ENCODE data around the gene GTPBP1. TPM values are rescaled to one million over a fixed set of nuclear protein-coding genes. Genes with fewer than 3 reads are reported as not detected.

GTPBP1 gene
- polyA plus RNA-seq, 1 of the 3 experiments (the other 2 are of a cell fraction) = 15.2 TPM

DNA sequence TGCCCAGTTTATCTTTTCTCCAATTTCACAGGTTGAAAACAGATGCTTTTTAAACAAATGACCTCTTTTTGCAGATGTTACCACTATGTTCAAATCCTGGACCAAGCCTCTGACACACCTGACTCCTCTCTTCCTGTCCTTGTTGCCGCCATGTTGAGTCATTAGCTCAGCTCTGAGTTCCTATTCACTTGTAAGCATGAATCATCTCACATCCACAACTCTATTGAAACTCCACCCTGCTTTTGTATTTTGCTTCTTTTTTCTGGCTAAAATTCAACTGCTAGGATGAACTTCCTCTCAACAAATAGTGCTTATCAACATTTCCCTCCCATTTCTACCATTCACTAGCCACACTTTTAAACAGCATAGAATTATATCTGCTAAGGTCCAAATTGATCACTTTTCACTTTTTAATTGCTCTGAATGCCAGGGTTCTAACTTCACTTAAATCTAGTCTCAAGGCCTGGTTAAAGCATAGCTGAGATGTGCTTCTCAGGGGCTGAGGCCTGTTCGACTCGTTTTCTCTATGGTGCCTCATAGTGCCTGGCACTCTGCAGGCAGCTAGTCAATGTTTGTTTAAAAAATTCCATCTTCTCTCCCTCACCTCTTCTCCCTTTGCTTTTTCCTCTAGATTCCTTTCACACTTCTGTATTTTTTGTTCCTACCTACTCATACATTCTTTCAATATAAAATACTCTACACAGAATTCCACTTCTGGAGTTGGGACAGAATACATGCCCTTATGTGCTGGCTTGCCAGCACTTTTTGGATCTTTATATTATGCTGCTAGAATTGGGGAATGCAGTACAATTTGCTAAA lies 8.9 kb upstream of the GTPBP1 start:
- H3K4me2 ChIP-seq = peak overlapping the region; percentile 85
- peak overlapping the region; percentile 34; the same call in 1 of the 2 replicates for H3K9ac ChIP-seq
- H3K36me3 ChIP-seq (replicated peaks in 1 of 2; ENCODE audit: control insufficient read depth in 1 of 2, insufficient read depth in 2 of 2, low read length in 1 of 2) = no peaks in the 10 kb centered on the region
- peaks cover 7 to 20% of the 10 kb centered on the region in 2 experiments; a peak in 2 of 4 replicates for H3K4me1 ChIP-seq (ENCODE audit: control insufficient read depth in 1 of 2, insufficient read depth in 2 of 2, low read depth in 1 of 2, low read length in 1 of 2)
- POLR2A ChIA-PET = no interaction called here
- TF ChIP-seq MXI1 (IDR thresholded peaks at IDR 0.05; ENCODE audit: low read depth, low read length) (no peak), CHD2 (IDR thresholded peaks at IDR 0.05; ENCODE audit: low read length, partially characterized antibody) (no peak), FOXM1 (IDR thresholded peaks at IDR 0.05; ENCODE audit: low read depth) (no peak), RFX5 (IDR thresholded peaks at IDR 0.05; ENCODE audit: low read length) (no peak), JUND (IDR thresholded peaks at IDR 0.05) (peak; percentile 33; the same call in 1 of the 2 replicates), ZBTB33 (IDR thresholded peaks at IDR 0.05; ENCODE audit: borderline replicate concordance, low read depth) (no peak), MAX (IDR thresholded peaks at IDR 0.05; ENCODE audit: low read depth) (no peak), YY1 (IDR thresholded peaks at IDR 0.05; ENCODE audit: low read depth) (peak; percentile 48; the same call in 1 of the 2 replicates), FOSL2 (IDR thresholded peaks at IDR 0.05; ENCODE audit: borderline replicate concordance, low read depth) (peak; percentile 46; the same call in 1 of the 2 replicates), EZH2phosphoT487 (IDR thresholded peaks at IDR 0.05; ENCODE audit: borderline replicate concordance, low read depth) (no peak)
- peaks cover 29% of the 10 kb centered on the region for H3F3A ChIP-seq (replicated peaks; ENCODE audit: insufficient read depth)
- H3K4me3 ChIP-seq (ENCODE audit: low read depth in 2 of 2, low read length in 1 of 2) = peak overlapping the region in 1 of 2 experiments; percentile 32; a peak in 2 of 4 replicates
- H2AFZ ChIP-seq (ENCODE audit: low read depth) = no peak overlapping the region
- H3K27me3 ChIP-seq (ENCODE audit: insufficient read depth) = no peaks in the 10 kb centered on the region
- H3K27ac ChIP-seq (ENCODE audit: low read depth in 2 of 2, low read length in 1 of 2) = peak overlapping the region in 1 of 2 experiments; percentile 71; a peak in 2 of 4 replicates
- H3K79me2 ChIP-seq (ENCODE audit: insufficient read depth) = peaks cover 85% of the 10 kb centered on the region
- no peaks in the 10 kb centered on the region for H3K9me2 ChIP-seq
- WGBS (ENCODE audit: low lambda C conversion rate) = 48% methylated on average over 3 of the region's 3 CpGs
- CTCF ChIA-PET = no interaction called here
- H3K9me3 ChIP-seq = no peaks in the 10 kb centered on the region
- no peaks in the 10 kb centered on the region for H4K20me1 ChIP-seq (ENCODE audit: insufficient read depth)
- no peak for DNase-seq

GRCh38 chr22:38697425-38698089 lies 8.2 kb upstream of the GTPBP1 start:
- H4K20me1 ChIP-seq (ENCODE audit: insufficient read depth) = no peaks in the 10 kb centered on the region
- peak overlapping the region in 1 of 2 experiments; percentile 32; a peak in 1 of 4 replicates for H3K4me3 ChIP-seq (ENCODE audit: low read depth in 2 of 2, low read length in 1 of 2)
- H3K4me1 ChIP-seq (ENCODE audit: control insufficient read depth in 1 of 2, insufficient read depth in 2 of 2, low read depth in 1 of 2, low read length in 1 of 2) = peaks cover 7 to 20% of the 10 kb centered on the region in 2 experiments; a peak in 2 of 4 replicates
- peaks cover 78% of the 10 kb centered on the region for H3K79me2 ChIP-seq (ENCODE audit: insufficient read depth)
- H2AFZ ChIP-seq (ENCODE audit: low read depth) = no peak overlapping the region
- H3K9ac ChIP-seq = no peak overlapping the region; the same call in 1 of the 2 replicates
- H3K27me3 ChIP-seq (ENCODE audit: insufficient read depth) = no peaks in the 10 kb centered on the region
- no peaks in the 10 kb centered on the region for H3K9me3 ChIP-seq
- 68% methylated on average over 7 of the region's 8 CpGs for WGBS (ENCODE audit: low lambda C conversion rate)
- H3K36me3 ChIP-seq (replicated peaks in 1 of 2; ENCODE audit: control insufficient read depth in 1 of 2, insufficient read depth in 2 of 2, low read length in 1 of 2) = no peaks in the 10 kb centered on the region
- no peaks in the 10 kb centered on the region for H3K9me2 ChIP-seq
- H3F3A ChIP-seq (replicated peaks; ENCODE audit: insufficient read depth) = peaks cover 29% of the 10 kb centered on the region
- peak overlapping the region; percentile 85 for H3K4me2 ChIP-seq
- ChIA-PET POLR2A (no interaction called here), CTCF (interaction anchor here (1.0 to 3.0 kb wide), 2 partner anchors 9 to 16 kb away, joined by 3 to 13 read pairs; partner anchors contain the start of gene TOMM22)
- no peak for DNase-seq
- no peak for TF ChIP-seq TCF12 (IDR thresholded peaks at IDR 0.05)
- no peak for TF ChIP-seq FOXJ3 (CRISPR knock-in tag; IDR thresholded peaks at IDR 0.05)
- no peak for TF ChIP-seq RXRA (IDR thresholded peaks at IDR 0.05; ENCODE audit: borderline replicate concordance, low read depth)
- peak overlapping the region in 1 of 2 experiments; percentile 71; a peak in 2 of 4 replicates for H3K27ac ChIP-seq (ENCODE audit: low read depth in 2 of 2, low read length in 1 of 2)
